ENCODE measurements around the gene PIEZO2.
A peak's percentile ranks its signal among the peaks of the same experiment; 100 is the strongest.

Gene PIEZO2

DNA sequence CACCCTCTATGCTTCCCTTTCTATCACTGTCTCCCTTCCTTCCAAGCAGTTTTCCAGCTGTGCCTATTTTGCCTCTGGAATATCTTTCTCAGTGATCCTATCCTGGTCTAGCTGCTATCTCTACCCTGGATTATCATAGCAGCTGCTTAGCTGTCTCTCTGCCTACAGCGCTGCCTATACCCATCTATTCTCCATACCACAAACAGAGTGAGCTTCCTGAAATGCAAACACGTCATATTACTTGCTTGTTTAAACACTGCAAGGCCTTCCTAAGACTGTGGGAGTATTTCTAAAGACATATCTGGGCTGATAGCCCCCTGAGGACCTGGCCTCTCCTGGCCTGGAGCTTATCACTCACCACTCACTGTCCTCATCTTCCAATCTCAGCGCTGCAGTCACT is 403.4 kb downstream of the PIEZO2 start:
- DNase-seq (ENCODE audit: low read depth) = peak; percentile 55

GRCh38 chr18:10745219-10745618 is 404.1 kb downstream of the PIEZO2 start:
- peak; percentile 7 for DNase-seq (ENCODE audit: low read depth)

DNA sequence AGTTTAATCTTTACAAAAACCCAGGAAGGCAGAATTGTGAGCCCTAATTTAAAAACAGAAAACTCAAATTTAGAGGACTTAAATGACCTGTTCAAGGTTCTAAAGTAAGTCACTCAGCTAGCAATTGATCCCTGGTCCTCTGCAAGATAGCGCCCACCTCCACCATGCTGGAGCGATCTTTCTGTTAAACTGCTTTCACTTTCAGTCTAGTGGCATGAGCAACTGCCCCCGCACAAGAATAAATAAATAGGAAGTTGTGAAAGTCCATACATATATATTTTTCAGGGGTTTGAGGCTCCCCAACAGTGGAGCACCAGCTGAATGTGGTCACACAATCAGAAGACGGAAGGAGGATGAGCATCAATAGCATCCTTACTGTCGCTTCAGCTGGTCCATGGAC is 405.6 kb downstream of the PIEZO2 start:
- DNase-seq (ENCODE audit: low read depth) = no peak

DNA sequence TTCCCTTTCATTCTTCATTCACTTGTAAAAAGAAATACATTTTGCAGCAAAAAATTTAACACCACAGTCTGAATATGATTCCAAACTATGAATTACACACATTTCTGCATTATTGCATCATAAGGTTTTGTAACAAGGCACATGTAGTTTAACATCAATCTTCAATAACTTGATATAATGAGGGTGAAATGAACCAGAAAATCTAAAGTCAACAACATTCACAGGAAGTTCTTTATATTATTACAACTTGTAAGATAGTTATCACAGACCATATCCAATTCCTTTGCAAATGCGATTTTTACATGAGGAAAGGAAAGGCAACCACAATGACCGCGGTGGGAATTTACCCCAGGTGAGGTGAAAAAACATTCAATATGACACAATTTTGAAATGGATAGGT is 410.2 kb downstream of the PIEZO2 start:
- peak; percentile 75 for DNase-seq (ENCODE audit: low read depth)

GRCh38 chr18:10736984-10737383 is 412.4 kb downstream of the PIEZO2 start:
- DNase-seq (ENCODE audit: low read depth) = no peak

DNA sequence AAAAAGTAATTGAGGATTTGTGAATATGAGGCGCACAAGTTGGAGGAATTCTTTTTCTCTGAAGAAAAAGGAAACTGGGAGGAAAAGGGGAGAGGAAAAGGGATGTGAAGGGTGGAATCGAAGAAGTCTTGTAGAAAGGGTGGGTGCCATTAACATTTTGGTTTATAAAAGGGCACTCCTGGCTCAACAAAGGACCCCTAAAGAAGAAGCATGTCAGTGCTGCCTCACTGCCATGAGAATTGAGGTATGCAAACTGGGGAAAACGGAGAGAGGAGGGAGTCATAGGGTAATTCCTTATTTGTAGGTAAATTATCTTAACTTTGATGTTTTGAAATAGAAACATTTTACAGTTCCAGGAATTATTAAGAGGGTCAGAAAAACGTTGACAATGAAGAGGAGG is 416.4 kb downstream of the PIEZO2 start:
- DNase-seq (ENCODE audit: low read depth) = no peak

DNA sequence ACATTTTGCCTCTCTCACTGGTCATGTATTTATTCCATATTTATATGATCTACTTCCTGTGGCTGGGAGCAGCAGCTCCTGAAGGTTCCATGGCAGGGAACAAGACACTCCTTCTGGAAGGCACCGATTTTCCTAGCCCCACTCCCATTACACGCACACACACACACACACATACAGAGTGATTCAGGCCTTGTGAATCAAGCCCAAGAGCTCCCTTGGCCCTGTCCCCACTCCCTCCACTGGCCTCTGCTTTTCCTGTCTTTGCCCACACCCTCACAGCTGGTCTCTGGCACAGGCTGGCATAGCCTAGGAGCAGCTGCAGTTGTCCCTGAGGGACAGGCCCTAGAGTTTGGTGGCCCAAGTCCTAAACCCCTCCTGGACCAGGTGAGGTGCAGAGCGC is 421.9 kb downstream of the PIEZO2 start:
- no peak for DNase-seq (ENCODE audit: low read depth)

GRCh38 chr18:10726198-10727068 is 422.9 kb downstream of the PIEZO2 start:
- no peak for DNase-seq (ENCODE audit: low read depth)

GRCh38 chr18:10724666-10725065 is 424.7 kb downstream of the PIEZO2 start:
- DNase-seq (ENCODE audit: low read depth) = no peak

GRCh38 chr18:10723496-10723895 is 425.9 kb downstream of the PIEZO2 start:
- no peak for DNase-seq (ENCODE audit: low read depth)

GRCh38 chr18:10718809-10719208 is 430.6 kb downstream of the PIEZO2 start:
- no peak for DNase-seq (ENCODE audit: low read depth)

GRCh38 chr18:10715791-10716190 is 433.6 kb downstream of the PIEZO2 start:
- peak; percentile 65 for DNase-seq (ENCODE audit: low read depth)

GRCh38 chr18:10713409-10713808 is 436.0 kb downstream of the PIEZO2 start:
- DNase-seq (ENCODE audit: low read depth) = no peak

DNA sequence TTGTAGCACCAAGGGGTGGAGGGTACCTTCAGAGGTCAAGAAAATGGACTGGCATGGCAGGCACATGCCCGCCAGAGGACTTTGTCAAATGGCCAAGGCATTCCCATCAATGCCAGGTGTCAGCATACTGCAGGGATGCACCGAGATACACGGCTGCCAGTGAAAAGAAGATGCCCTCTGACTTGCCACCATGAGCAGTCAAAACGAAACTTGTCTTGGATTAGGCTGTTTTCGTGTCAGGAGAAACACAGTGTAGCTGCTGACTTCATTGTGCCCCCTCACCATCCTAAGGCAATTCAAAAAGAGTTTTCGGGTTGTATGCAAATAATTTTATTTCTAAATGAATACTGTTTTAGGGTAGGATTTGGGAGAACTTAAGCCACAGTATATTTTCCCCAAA is 442.1 kb downstream of the PIEZO2 start:
- no peak for DNase-seq (ENCODE audit: low read depth)

GRCh38 chr18:10705786-10706185 is 443.6 kb downstream of the PIEZO2 start:
- DNase-seq (ENCODE audit: low read depth) = no peak

- DNase-seq (ENCODE audit: low read depth) = no peak
These were observed 444.1 kb downstream of the PIEZO2 start for GRCh38 chr18:10705291-10705690.

GRCh38 chr18:10702206-10702605 is 447.2 kb downstream of the PIEZO2 start:
- no peak for DNase-seq (ENCODE audit: low read depth)

- DNase-seq (ENCODE audit: low read depth) = no peak
These were observed 459.0 kb downstream of the PIEZO2 start for GRCh38 chr18:10690366-10690765.

- DNase-seq (ENCODE audit: low read depth) = no peak
These were observed 459.4 kb downstream of the PIEZO2 start for GRCh38 chr18:10690035-10690329.

DNA sequence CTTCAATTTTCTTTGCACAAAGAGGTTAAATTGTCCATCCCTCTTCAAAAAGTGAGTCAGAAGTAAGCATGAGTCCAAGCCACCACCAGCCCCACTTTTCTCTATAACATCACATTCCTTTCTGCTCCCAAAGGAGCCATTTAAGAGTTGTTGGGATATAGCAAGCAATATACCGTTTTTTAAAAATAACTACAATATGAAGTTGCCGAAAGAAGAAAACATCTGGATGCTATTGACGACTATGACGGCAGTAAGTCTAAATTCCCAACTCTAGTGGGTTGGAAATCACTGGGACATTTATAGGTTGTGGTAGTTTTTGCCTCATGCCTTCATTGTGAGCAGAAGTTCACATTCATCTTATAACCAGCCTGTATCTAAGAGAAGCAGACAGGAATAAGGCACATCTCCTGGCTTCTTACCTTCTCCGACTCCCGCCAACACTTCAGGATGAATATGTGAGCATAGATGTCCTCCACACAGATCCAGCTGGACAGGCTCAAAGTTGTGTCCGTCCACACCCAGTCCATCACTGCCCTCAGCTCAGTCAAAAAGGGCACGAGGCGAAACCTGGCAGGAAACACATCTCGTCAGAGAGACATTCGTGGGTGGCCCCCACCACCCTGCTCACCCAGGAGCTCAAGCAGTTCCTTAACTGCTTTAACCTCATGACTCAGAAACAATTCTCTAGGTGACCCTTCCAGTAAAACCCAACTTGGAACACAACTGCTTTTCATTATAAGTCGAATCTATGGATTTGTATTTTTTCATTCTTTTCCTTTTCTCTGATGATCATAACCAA is 459.9 kb downstream of the PIEZO2 start:
- no peak for DNase-seq (ENCODE audit: low read depth)

DNA sequence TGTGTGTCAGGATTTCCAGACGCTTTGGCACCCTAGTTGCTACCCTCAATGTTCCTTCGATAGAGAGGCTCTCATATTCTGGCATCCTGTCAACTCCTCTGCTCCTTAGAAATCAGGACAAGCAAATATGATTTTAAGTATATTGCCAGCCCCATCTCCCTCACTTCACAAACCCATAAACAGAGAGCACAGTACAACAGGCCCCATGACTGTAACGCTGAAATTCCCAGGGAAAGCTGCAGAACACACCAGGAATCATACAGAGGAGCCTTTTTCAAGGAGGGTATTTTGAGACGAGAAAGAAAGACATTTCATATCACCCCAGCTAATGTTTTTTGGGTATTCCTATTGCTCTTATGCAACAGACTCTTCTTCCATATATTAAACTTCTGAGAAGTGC is 460.6 kb downstream of the PIEZO2 start:
- DNase-seq (ENCODE audit: low read depth) = no peak

DNA sequence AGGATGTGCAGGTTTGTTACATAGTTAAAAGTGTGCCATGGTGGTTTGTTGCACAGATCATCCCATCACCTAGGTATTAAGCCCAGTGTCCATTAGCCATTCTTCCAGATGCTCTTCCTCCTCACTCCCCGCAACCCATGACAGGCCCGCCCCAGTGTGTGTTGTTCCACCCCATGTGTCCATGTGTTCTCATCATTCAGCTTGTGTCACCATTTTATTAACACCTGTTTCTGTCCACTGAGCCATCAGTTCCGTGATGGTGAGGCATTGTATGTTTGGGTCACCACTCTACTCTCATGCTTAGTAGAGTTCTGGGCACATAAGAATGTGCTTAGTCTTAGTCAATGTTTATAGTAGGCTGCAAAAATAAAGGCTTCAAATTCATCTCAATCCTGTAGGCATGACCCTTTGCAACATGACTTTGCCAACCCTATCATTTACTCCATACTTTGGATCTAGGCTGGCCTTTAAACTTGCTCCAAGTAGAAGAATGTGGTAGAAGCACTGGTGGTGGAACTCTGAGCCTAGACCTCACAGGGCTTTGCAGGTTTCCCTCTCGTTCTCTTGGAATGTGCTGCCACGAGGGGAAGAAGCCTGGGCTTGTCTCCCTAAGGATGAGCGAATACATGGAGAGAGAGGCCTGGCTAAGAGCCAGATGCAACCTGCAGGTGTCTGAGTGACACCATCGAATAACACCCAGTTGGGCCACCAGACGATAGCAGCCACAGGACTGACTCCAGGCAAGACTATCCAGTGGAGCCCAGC is 462.0 kb downstream of the PIEZO2 start:
- DNase-seq (ENCODE audit: low read depth) = no peak

DNA sequence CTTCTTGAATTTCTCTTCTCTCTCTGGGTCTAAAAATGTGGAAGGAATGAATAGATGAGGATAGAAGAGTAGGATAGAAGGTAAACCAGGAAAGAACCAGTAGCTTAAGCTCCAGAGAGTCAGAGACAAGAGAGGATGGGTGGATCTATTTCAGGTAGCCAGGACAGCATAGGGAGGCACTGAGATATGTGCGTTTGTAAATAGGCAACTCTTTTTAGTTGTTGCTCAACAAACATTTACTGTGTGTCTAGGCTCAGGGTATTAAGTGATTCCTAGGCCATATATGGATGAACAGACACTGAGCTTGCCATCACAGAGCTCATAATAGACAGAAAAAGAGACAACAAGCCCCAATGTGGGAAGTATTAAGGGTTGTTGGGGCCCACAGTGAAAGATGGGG is 463.1 kb downstream of the PIEZO2 start:
- DNase-seq (ENCODE audit: low read depth) = no peak

Measured in amniotic epithelial cell (primary cell).